GM19397 (cell line): ENCODE data around the gene STX10.
"Not testable (repeated sequence)": the region's sequence is repeated elsewhere in the genome, so short reads cannot be mapped to it uniquely, and the experiment has no call there.

ENCODE experiments used
- ATAC-seq: cut with Tn5 transposase; IDR thresholded peaks from one replicate; pipeline ENCODE4 v1.9.1; 2021; ENCODE audit warnings: mild to moderate bottlenecking, moderate library complexity; ENCODE audit not compliant: unreplicated experiment

The STX10 gene, protein sequence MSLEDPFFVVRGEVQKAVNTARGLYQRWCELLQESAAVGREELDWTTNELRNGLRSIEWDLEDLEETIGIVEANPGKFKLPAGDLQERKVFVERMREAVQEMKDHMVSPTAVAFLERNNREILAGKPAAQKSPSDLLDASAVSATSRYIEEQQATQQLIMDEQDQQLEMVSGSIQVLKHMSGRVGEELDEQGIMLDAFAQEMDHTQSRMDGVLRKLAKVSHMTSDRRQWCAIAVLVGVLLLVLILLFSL

DNA sequence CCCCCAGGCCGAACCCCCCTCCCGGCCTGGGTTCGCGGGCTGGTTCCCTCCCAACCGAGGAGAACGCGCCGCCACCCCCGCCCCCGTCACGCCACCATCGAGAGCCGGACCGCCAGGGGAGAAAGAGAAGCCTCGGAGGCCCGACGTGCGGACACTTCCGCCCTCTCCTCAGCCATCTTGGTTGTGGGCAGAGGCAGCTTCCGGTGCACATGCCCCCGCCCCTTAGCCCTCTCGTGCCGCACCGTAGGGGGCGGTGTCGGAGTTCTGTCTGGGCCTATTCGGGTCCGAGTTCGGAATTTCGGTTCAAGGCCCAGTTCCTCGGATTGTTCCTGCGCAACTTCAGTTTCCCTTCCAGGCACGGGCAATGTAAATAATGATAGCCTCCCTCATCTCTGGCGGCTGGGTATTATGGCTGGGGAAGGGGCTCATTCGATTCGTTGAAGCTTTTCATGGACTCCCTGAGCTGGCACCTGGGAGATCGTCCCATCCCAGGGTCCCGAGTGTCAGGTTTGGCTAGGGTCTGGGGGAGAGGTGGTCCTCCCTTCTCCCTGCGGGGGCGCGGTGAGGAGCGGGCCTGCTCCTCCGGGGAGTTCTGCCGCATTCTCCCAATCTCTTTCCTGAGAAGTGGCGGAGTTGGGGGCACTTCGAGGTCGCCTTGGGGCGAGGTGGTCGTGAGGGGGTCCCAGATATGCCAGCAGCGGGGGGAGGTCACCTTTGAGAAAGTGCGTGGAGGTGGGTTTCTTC, at the start of gene STX10, which contains the start of gene IER2:
TSS of gene STX10 (minus strand) at position 189 of the 744 bp plus-strand sequence. CDS start 202 bp downstream, outside the sequence.
TSS of gene IER2 (plus strand) at position 225 of the 744 bp plus-strand sequence. CDS start 2,776 bp downstream, outside the sequence.
- ATAC-seq: peak; percentile 38

DNA sequence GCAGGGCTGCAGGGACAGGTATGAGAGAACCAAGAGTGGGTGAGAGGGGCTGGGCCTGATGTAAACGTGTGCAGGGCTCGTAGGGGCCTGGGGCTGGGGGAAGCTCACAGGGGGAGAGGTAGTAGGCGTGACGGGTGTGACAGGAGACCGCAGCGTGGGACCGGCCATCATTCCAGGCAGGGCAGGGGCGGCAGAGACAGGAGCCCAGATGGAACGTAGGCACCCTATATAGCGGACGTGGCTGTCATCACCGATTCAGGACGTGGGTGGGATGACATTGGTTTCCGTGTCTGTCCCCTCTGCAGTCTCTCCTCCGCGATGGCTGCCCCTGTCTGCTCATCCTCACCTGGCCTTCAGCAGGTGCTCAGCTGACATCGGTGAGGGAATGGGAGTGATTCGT, 48.5 kb upstream of the STX10 start:
- ATAC-seq: no peak

- ATAC-seq: no peak
These were observed 45.5 kb upstream of the STX10 start for GRCh38 chr19:13195678-13196077.

DNA sequence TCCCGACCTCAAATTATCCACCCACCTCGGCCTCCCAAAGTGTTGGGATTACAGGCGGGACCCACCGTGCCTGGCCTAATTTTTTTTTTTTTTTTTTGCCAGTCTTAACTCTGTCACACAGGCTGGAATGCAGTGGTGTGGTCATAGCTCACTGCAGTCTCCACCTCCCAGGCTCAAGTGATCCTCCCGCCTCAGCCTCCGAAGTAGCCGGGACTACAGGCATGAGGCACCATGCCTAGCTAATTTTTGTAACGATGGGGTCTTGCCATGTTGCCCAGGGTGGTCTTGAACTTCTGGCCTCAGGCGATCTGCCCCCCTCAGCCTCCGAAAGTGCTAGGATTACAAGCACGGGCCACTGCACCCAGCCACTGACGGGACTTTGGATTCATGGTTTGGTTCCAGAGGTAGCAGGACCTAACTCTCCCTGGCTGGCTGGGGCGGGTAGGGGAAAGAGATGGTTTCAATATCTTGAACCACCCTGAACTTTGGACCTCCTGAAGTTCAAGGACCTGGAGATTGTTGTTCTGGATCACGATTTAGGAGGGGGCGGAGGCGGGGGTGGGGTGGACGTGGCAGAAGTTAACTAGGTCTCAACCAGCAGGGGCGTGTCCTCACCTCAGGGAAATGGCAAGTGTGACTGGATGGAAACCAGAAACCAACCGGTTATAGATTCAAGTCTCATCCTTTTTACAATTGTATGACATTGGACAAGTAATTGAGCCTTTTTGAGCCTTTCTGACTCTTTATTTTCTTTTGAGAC, 40.8 kb upstream of the STX10 start:
- no peak for ATAC-seq

GRCh38 chr19:13189600-13189999, 39.4 kb upstream of the STX10 start:
- no peak for ATAC-seq

GRCh38 chr19:13187419-13187818, 37.2 kb upstream of the STX10 start:
- no peak for ATAC-seq

DNA sequence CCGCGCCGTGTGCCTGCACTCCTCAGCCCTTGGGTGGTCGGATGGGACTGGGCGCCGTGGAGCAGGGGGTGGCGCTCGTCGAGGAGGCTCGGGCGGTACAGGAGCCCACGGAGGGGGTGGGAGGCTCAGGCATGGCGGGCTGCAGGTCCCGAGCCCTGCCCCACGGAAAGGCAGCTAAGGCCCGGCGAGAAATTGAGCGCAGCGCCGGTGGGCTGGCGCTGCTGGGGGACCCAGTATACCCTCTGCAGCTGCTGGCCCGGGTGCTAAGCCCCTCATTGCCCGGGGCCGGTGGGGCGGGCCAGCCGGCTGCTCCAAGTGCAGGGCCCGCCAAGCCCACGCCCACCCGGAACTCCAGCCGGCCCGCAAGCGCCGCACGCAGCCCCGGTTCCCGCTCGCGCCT, 36.5 kb upstream of the STX10 start:
- not testable (repeated sequence) for ATAC-seq

DNA sequence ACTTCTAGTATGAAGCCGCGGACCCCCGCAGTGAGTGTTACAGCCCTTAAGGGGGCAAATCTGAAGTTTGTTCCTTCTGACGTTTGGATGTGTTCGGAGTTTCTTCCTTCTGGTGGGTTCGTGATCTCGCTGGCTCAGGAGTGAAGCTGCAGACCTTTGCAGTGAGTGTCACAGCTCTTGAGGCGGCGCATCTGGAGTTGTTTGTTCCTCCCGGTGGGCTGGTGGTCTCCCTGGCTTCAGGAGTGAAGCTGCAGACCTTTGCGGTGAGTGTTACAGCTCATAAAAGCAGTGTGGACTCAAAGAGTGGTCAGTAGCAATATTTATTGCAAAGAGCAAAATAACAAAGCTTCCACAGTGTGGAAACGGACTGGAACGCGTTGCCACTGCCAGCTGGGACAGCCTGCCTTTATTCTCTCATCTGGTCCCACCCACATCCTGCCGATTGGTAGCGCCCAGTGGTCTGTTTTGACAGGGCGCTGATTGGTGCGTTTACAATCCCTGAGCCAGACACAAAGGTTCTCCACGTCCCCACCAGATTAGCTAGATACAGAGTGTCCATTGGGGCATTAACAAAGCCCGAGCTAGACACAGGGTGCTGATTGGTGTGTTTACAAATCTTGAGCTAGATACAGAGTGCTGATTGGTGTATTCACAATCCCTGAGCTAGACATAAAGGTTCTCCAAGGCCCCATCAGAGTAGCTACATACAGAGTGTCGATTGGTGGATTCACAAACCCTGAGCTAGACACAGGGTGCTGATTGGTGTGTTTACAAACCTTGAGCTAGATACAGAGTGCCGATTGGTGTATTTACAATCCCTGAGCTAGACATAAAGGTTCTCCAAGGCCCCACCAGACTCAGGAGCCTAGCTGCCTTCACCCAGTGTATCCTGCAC, 35.8 kb upstream of the STX10 start:
- not testable (repeated sequence) for ATAC-seq

DNA sequence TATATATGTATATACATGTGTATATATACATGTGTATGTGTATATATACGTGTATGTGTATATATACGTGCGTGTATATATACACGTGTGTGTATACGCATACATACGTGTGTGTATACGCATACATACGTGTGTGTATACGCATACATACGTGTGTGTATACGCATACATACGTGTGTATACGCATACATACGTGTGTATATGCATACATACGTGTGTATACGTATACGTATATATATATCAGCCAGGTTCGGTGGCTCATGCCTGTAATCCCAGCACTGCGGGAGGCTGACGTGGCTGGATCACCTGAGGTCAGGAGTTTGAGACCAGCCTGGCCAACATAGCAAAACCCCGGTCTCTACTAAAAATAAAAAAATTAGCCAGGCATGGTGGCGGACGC, 34.8 kb upstream of the STX10 start:
- ATAC-seq: not testable (repeated sequence)

DNA sequence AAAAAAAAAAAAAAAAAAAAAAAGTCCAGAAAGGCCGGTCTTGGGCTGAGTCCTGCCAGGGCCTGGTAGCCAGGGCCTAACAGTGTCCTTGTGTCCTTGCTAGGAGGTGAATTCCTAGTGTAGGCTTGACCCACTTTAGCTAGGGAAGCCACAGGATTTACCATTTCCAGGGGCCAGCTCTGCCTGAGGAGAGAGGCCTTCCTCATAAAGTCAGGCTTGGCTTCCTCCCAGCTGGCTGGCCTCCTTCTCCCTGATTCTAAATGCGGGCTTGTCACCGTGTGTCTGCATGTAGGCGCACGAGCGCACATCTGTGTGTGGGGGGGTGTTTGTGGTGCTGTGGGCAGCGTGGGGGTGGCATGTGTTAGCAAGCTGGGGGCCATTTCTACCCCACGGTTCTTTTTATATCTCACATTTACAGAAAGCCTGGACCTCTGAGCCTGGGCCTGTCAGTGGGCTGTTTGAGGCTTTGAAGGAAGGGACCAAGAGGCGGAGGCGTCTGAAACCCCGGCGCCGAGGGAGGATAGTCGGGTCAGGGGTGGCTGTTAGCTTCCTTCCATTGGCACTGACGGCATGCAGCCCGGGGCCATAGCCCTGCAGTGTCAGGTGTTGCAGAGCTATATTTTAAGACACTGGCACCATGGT, 31.7 kb upstream of the STX10 start:
- ATAC-seq: no peak

DNA sequence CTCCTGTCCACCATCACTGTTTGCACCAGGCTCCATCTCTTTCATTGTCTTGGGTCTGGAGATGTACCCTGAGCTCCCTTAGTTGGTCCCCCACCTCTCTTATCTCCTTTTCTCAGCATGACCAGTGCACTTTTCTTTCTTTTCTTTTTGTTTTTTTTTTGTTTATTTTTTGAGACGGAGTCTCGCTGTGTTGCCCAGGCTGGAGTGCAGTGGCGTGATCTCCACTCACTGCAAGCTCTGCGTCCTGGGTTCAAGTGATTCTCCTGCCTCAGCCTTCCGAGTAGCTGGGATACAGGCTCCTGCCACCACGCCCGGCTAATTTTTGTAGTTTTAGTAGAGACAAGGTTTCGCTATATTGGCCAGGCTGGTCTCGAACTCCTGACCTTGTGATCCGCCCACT, 28.1 kb upstream of the STX10 start:
- not testable (repeated sequence) for ATAC-seq

DNA sequence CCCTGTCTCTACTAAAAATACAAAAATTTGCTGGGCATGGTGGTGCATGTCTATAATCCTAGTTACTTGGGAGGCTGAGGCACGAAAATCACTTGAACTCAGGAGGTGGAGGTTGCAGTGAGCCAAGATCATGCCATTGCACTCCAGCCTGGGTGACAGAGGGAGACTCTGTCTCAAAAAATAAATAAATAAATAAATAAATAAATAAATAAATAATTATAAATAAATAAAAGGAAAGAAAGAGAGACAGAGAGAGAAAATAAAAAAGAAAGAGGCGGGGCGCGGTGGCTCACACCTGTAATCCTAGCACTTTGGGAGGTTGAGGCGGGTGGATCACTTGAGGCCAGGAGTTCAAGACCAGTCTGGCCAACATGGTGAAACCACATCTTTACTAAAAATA, 27.4 kb upstream of the STX10 start:
- not testable (repeated sequence) for ATAC-seq

DNA sequence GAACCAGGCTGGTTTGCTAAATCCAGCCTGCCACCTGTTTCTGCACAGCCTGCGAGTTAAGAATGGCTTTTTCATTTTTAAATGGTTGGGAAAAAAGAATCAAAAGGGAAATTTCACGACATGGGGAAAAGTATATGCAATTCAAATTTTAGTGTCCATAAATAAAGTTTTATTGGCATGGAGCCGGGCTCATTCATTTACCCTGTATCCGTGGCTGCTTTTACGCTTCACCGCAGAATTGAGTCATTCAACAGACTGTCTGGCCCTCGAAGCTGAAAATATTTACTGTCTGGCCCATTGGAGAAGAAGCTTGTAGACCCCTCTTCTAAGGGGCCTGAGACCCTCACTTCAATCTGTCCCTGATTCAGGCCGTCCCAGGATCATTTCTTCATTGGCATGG, 26.2 kb upstream of the STX10 start:
- ATAC-seq: no peak

DNA sequence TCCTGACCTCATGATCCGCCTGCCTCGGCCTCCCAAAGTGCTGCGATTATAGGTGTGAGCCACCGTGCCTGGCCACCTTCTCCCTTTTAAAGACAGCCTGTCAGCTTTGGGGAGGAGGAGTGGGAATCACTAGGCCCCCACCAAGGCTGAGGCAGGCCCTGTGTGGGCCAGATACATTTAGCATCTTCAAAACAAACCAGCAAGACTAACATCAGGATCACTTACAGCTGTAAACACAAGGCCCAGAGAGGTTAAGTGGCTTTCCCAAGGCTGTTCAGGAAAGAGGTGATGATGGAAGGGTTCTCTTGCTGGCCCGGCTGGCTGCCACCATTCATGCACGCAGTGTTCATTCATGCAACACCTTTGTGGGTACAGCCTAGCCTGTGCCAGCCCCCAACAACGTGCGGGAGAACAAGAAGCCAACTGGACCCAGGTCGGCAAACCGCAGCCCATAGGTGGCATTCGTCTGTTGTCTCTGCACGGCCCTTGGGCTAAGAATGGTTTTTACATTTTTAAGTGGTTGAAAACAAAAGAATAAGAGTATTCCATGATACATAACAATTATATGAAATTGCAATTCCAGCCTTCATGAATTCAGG, 23.1 kb upstream of the STX10 start:
- no peak for ATAC-seq

GRCh38 chr19:13172346-13173138, 22.4 kb upstream of the STX10 start:
- no peak for ATAC-seq

DNA sequence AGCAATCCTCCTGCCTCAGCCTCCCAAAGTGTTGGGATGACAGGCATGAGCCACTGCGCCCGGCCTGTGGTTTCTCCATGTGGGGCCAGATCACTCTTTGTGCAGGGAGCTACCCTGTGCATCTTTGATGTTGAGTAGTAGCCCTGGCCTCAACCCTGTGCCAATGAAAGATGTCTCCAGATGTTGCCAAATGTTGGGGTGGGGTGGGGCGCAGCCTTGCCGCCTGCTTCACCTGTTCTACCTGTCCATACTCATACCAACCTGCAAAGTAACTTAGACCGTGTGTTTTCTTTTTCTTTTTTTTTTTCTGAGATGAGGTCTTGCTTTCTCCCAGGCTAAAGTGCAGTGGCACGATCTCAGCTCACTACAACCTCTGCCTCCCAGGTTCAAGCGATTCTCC, 21.0 kb upstream of the STX10 start:
- ATAC-seq: no peak

- no peak for ATAC-seq
These were observed 19.6 kb upstream of the STX10 start for GRCh38 chr19:13169769-13170168.

DNA sequence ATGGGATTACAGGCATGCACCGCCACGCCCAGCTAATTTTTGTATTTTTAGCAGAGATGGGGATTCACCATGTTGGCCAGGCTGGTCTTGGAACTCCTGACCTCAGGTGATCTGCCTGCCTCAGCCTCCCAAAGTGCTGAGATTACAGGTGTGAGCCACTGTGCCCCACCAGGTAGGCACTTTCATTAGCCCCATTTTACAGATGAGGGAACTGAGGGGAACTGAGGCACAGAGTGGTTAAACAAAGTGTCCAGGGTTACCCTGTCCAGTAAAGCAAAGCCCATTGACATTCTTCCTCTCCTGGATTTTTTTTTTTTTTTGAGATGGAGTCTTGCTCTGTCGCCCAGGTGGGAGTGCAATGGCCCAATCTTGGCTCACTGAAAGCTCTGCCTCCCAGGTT, 16.0 kb upstream of the STX10 start:
- ATAC-seq: not testable (repeated sequence)
